GM18867 (cell line): ENCODE results near the gene PIERCE2.
"Not testable (repeated sequence)": the region's sequence is repeated elsewhere in the genome, so short reads cannot be mapped to it uniquely, and the experiment has no call there.

Experiments
- ATAC-seq: cut with Tn5 transposase; IDR thresholded peaks from one replicate; pipeline ENCODE4 v1.9.1; 2021; ENCODE audit warnings: mild to moderate bottlenecking, moderate library complexity; ENCODE audit not compliant: unreplicated experiment

PIERCE2 gene

GRCh38 chr15:55408012-55408928 is at the start of gene PIERCE2, which contains the start of gene CCPG1:
PIERCE2 (plus strand) TSS chr15:55408495; CDS start chr15:55408769, 274 bp downstream.
CCPG1 (minus strand) TSS chr15:55408359; CDS start chr15:55389424, 18,935 bp downstream.
- ATAC-seq: peak; percentile 95

- ATAC-seq: no peak
Observed at GRCh38 chr15:55360256-55360655, 48.0 kb upstream of the PIERCE2 start.

- ATAC-seq: no peak
Observed at GRCh38 chr15:55361048-55361447, 47.2 kb upstream of the PIERCE2 start.

GRCh38 chr15:55362641-55363040 is 45.7 kb upstream of the PIERCE2 start:
- ATAC-seq: no peak

GRCh38 chr15:55366981-55367380 is 41.3 kb upstream of the PIERCE2 start:
- no peak for ATAC-seq

- ATAC-seq: peak; percentile 53
Observed at GRCh38 chr15:55372701-55373440, 35.4 kb upstream of the PIERCE2 start.

GRCh38 chr15:55379095-55379494 is 29.2 kb upstream of the PIERCE2 start:
- no peak for ATAC-seq

GRCh38 chr15:55381595-55381994 is 26.7 kb upstream of the PIERCE2 start:
- no peak for ATAC-seq

- no peak for ATAC-seq
Observed at GRCh38 chr15:55383687-55384086, 24.6 kb upstream of the PIERCE2 start.

- ATAC-seq: no peak
Observed at GRCh38 chr15:55387027-55387426, 21.3 kb upstream of the PIERCE2 start.

GRCh38 chr15:55389264-55389607 is 19.1 kb upstream of the PIERCE2 start:
- no peak for ATAC-seq

- no peak for ATAC-seq
Observed at GRCh38 chr15:55394694-55395093, 13.6 kb upstream of the PIERCE2 start.

GRCh38 chr15:55398243-55398642 is 10.1 kb upstream of the PIERCE2 start:
- no peak for ATAC-seq

- not testable (repeated sequence) for ATAC-seq
Observed at GRCh38 chr15:55400050-55400449, 8.2 kb upstream of the PIERCE2 start.

- no peak for ATAC-seq
Observed at GRCh38 chr15:55401786-55402246, 6.5 kb upstream of the PIERCE2 start.

GRCh38 chr15:55402707-55403106 is 5.6 kb upstream of the PIERCE2 start:
- peak; percentile 67 for ATAC-seq

- no peak for ATAC-seq
Observed at GRCh38 chr15:55403531-55403930, 4.8 kb upstream of the PIERCE2 start.

GRCh38 chr15:55407498-55408011 is 740 bp upstream of the PIERCE2 start:
- ATAC-seq: peak; percentile 0

GRCh38 chr15:55408976-55409375 is 681 bp downstream of the PIERCE2 start:
- not testable (repeated sequence) for ATAC-seq

- not testable (repeated sequence) for ATAC-seq
Observed at GRCh38 chr15:55417678-55418077, 9.4 kb downstream of the PIERCE2 start.

GRCh38 chr15:55420171-55420866 is 12.0 kb downstream of the PIERCE2 start:
- no peak for ATAC-seq
